ENCODE results near the gene NFATC3.
A peak's percentile ranks its signal among the peaks of the same experiment; 100 is the strongest.
"Not testable (repeated sequence)": the region's sequence is repeated elsewhere in the genome, so short reads cannot be mapped to it uniquely, and the experiment has no call there.

The NFATC3 gene

DNA sequence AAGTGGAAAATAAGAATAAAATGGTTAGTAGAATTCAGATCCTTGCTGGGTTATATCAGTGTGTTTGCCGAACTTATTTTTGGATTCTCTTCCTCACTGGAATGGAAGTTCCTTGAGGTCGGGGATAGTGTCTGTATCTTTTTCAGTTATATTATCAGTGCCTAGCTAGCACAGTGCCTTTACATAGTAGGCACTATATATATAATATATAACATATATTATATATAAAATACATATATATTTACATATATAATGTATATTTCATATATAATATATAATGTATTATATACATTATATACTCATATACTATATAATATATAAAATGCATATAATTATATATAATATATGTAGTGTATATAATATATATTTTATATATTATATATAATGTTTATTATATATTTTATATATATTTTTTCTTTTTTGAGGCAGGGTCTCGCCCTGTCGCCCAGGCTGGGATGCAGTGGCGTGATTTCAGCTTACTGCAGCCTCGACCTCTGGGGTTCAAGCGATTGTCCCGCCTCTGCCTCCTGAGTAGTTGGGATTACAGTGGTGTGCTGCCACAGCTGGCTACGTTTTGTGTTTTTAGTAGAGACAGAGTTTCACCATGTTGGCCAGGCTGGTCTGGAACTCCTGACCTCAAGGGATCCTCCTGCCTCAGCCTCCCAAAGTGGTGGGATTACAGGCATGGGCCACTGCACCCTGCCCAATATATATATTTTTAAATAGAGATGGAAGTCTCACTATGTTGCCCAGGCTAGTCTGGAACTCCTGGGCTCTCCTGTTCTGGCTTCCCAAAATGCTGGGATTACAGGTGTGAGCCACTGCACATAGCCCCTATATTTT is 3.2 kb downstream of the NFATC3 start:
- DNase-seq (ENCODE audit: low spot score), result no peak

- DNase-seq (ENCODE audit: low spot score), result no peak
These were observed 3.9 kb downstream of the NFATC3 start for GRCh38 chr16:68089067-68089466.

DNA sequence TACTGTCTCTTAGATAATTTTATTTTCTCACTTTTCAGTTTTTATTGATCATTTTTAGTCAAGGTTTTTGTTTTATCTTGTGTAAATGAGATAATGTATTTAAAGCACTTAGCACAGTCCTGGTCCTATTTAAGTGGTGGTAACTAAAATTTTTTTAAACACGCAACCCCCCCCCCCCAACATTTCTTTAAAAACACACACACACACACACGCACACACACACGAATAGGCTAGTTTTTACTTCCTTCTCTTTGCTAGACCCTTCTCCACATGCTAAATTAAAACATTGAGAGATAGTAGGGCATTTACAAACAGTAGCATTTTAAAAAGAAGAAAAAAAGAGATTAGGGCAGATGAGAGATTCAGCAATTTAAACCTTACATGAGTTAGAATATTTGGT is 5.0 kb downstream of the NFATC3 start:
- no peak for DNase-seq (ENCODE audit: low spot score)

DNA sequence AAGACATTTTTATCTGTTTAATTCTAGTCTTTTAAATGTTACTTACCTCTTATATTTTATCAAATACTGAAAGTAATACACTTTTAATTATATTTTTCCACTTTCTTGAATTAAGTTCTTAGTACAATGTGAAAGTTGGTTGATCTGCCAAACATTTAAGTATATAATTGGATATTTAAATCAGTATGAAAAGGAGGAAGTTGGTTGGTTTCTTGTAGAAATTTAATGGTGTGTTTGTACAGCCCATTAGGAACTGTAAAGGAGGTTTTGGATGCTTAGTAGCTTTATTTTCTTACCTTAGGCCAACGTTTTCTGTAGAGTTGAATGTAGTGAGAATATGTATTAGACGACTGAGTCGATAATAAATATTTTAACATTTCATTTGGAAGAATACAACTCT is 5.4 kb downstream of the NFATC3 start:
- DNase-seq (ENCODE audit: low spot score), result no peak

DNA sequence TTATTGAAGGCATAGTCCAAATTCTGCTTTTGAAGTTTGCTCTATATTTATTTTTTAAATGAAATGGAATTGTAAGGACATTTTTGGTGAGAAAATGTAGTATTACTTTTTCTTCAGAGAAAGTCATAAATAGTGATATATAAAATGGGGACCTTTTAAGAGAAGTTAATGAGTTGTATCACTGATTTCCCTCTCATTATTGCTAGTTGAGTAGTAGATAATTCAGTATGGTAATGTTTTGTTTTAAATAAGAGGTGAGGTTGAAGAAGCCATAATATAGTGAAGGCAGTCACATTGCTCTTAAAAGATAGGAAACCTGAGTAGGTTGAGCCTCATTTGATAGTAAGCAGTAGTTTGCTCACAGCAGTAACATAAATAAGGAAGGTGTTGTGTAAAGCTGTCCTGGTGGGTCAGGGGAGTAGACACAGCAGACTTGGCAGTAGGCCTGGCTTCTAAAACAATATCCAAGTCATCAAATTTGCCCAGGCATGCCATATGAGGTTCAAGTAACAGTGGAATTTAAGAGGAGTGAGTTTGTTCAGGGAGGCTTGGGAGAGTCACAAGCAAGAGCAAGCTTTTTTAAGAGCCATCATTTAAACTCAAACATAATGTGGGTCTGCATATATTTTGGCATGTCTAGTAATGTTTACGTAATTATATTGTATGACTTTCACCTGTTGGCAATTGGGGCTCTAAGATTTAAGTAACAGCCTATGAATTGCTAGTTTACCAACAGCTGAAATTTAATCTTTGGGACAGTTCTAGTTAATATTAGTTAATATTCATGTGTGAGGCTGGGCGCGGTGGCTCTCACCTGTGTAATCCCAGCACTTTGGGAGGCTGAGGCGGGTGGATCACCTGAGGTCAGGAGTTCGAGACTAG is 6.5 kb downstream of the NFATC3 start:
- DNase-seq (ENCODE audit: low spot score), result no peak

DNA sequence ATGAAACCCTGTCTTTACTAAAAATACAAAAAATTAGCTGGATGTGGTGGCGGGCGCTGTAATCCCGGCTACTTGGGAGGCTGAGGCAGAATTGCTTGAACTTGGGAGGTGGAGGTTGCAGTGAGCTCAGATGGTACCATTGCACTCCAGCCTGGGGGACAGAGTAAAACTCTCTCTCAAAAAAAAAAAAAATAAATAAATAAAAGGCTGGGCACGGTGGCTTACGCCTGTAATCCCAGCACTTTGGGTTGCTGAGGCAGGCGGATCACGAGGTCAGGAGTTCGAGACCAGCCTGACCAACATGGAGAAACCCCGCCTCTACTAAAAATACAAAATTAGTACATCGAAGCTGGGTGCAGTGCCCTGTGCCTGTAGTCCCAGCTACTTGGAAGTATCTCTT is 7.1 kb downstream of the NFATC3 start:
- DNase-seq (ENCODE audit: low spot score), result not testable (repeated sequence)

DNA sequence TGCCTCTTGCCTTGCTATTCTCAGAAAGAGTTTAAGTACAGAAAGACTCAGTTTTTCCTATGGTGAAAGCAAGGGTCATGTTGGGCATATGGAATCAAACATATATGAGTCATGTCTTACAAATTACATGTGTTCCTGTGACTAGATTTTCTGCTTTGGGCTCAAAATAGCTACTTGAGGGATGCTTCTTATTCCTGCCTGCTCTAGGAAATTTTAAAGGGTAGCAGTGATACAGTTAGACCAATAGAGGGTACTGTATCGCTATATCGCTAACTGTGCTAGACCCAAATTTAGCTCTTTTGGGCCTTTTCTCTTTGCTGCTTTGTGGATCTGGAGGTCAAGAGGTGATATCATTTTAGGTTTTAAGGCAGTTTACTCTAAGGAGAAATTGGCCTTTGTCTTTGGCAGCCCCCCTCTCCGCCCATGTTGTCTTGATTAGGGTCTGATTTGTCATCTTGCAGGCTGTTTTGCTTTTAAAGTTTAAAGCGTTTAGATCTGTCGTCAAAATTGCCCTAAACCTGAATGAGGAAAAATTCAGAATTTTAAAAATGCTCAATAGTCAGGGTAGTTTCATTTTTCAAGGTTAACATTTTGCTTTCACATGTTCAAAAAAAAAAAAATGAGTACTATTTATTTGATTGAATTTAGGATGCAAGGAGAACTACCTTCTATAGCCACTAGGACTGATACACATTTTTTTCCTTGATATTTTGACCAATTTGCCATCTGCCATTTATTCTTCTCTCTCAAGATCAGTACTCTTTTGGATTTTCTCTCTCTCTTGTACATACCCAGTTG is 8.8 kb downstream of the NFATC3 start:
- peak; percentile 52 for DNase-seq (ENCODE audit: low spot score)

GRCh38 chr16:68094614-68094934 is 9.4 kb downstream of the NFATC3 start:
- no peak for DNase-seq (ENCODE audit: low spot score)

DNA sequence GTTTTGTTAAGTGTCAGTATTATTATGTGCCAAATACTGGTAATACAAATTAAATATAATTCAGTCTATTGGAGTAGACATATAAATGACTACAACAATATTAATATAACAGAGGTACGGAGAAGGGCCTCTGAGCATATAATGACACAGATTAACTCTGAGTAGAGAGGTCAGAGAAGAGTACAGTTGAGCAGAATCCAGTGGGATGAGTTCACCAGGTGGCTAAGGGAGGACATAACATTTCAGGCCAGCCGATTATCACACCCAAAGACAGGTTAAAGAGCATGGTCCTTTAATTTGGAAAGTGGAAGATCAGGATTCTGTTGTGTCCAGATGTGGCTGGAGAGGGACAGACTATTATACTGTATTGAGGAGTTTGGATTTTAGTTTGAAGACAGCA is 11.3 kb downstream of the NFATC3 start:
- DNase-seq (ENCODE audit: low spot score), result no peak

- no peak for DNase-seq (ENCODE audit: low spot score)
These were observed 11.9 kb downstream of the NFATC3 start for GRCh38 chr16:68097088-68097487.

- no peak for DNase-seq (ENCODE audit: low spot score)
These were observed 12.7 kb downstream of the NFATC3 start for GRCh38 chr16:68097895-68098294.

- DNase-seq (ENCODE audit: low spot score), result no peak
These were observed 15.3 kb downstream of the NFATC3 start for GRCh38 chr16:68100488-68100887.

DNA sequence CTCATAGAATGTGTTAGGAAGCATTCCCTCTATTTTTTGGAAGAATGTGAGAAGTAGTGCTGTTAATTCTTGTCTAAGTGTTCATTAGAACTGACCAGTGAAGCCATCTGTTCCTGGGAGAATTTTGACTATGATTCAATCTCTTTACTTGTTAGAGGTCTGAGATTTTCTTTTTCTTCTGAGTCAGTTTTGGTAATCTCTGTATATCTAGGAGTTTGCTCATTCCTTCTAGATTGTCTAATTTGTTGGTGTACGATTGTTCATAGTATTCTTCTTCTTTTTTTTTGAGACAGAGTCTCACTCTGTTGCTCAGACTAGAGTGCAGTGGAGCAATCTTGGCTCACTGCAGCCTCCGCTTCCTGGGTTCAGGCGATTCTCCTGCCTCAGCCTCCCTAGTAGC is 20.4 kb downstream of the NFATC3 start:
- DNase-seq (ENCODE audit: low spot score), result no peak

GRCh38 chr16:68107230-68107928 is 22.2 kb downstream of the NFATC3 start:
- DNase-seq (ENCODE audit: low spot score), result not testable (repeated sequence)

DNA sequence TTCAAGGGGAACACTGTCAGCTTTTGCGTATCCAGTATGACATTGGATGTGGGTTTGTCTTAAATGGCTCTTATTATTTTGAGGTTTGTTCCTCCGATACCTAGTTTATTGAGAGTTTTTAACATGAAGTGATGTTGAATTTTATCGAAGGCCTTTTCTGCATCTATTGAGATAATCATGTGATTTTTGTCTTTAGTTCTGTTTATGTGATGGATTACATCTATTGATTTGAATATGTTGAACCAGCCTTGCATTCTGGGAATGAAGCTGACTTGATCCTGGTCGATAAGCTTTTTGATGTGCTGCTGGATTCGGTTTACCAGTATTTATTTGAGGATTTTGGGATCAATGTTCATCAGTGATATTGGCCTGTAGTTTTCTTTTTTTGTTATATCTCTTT is 24.0 kb downstream of the NFATC3 start:
- DNase-seq (ENCODE audit: low spot score), result not testable (repeated sequence)

GRCh38 chr16:68110611-68111010 is 25.4 kb downstream of the NFATC3 start:
- DNase-seq (ENCODE audit: low spot score), result not testable (repeated sequence)

GRCh38 chr16:68111379-68111778 is 26.2 kb downstream of the NFATC3 start:
- no peak for DNase-seq (ENCODE audit: low spot score)

DNA sequence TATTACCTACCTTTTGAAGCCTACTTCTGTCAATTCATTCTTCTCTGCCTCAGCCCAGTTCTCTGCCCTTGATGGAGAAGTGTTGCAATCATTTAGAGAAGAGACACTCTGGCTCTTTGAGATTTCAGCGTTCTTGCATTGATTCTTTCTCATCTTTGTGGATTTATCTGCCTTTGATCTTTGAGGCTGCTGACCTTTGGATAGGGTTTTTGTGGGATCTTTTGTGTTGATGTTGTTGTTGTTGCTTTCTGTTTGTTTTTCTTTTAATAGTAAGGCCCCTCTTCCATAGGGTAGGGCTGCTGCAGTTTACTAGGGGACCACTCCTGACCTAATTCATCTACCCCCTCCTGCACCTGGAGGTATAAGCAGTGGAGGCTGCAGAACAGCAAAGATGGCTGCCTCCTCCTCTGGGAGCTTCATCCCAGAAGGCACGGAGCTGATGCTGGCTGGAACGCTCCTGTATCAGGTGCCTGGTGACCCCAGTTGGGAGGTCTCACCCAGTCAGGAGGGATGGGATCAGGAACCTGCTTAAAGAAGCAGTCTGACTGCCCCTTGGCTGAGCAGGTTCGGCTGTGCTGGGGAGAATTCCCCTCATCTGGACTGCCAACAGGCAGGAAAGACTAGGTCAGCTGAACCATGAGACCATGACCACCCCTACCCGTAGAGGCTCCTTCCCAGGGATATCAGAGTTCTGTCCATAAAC is 28.0 kb downstream of the NFATC3 start:
- DNase-seq (ENCODE audit: low spot score), result no peak

GRCh38 chr16:68113765-68114240 is 28.6 kb downstream of the NFATC3 start:
- no peak for DNase-seq (ENCODE audit: low spot score)

- DNase-seq (ENCODE audit: low spot score), result not testable (repeated sequence)
These were observed 29.8 kb downstream of the NFATC3 start for GRCh38 chr16:68114939-68115338.

- DNase-seq (ENCODE audit: low spot score), result no peak
These were observed 30.7 kb downstream of the NFATC3 start for GRCh38 chr16:68115851-68116250.

All from kidney capillary endothelial cell (primary cell).